GM19025 (cell line): ENCODE measurements around the gene SH3GL3.

Experiments
- ATAC-seq: cut with Tn5 transposase; IDR thresholded peaks from one replicate; pipeline ENCODE4 v1.9.1; 2021; ENCODE audit warnings: mild to moderate bottlenecking, low read depth, moderate library complexity; ENCODE audit not compliant: unreplicated experiment

Gene SH3GL3

DNA sequence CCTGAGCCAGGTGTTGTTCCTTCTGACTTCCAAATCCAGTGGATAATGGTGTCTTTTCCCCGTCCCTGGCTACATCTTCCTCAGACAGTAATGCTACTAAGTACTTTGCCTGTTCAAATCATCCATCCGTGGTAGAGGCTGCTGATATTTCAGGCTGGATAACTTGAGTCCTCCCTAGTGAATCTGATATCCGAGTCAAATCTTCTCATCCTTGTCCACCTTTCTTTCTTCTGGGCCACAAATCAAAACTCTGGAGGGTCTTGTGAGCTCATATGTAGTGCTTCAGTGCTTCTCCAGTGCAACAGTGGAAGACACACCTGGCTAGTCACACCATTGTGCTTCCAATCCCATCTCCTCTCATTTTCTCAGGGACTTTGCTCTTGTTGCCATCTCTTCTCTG lies 11.2 kb downstream of the SH3GL3 start:
- ATAC-seq, result no peak

DNA sequence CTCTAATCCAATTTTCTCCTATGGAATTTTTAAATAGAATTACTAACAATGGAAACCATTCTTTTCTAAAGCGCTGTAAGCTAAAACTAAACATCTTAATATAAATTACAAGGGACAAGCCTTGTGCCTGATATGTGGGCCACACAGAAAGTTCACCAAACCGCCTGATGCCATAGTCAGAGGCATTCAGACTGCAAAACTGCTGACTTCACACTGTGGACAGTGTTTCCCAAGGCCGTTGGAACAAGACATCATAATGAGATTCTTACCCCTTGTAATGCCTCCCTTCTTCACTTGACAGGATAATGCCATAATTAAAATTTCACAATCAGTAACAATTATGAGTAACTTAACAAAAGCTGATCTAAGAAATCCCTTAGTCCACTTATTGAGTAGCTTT lies 14.9 kb downstream of the SH3GL3 start:
- no peak for ATAC-seq

DNA sequence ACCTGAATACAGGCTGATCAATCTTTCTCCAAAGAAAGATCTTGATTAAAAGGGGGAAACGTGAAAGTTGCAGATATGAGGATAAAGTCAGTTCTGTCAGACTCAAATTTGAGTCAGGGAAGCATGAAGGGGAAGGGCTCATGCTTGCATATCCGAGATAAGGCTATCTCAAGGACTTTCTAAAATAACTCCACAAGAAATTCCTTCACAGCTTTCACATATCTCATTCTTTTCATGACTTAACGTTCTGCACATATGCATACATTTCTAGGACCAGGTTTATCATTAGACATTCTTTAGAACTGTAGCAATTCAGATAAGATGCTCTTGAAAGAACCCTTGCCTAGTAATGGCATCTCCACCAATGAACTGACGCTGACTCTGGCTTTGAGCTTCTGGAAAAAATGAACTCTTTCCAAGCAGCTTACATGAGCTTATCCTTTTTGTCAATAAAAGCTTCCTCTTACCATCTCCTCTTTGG lies 15.9 kb downstream of the SH3GL3 start:
- ATAC-seq, result no peak

DNA sequence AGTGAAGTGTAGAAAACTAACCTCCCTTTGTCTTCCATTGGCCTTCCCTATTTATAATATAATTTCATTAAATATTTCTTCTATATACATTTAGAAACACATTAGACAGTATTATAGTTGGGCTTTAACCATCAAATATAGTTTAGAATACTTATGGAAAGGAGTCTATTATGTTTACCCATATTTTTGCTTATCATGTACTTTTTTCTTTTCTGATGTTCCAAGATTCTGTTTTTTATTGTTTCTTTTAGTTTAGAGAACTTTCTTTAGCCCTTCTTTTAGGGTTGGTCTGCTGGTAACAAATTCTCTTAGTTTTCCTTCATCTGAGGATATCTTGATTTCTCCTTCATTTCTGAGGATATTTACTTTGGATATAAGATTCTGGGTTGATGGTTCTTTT lies 23.7 kb downstream of the SH3GL3 start:
- ATAC-seq, result no peak

DNA sequence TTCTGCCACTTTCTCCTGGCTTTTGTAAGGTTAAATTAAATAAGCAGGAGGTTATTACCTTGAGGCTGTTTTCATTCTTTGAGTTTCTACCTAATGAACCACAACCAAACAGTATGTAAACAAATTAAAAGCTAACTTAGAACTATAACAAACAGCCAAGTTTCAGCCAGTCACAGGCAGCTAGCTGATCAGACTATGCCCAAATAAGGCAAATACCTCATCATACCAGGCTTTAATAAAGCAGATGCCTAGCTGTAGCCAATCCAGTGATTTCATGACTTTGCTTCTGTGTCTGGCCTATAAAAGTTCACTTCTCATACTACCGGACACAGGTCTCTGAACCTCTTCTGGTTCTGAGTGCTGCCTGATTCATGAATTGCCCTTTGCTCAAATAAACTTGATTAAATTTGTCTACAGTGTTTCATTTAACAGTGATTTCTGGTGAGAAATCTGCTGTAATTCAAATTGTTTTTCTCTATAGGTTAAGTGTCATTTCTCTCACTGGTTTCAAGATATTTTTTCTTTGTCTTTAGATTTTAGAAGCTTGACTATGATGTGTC lies 24.2 kb downstream of the SH3GL3 start:
- ATAC-seq, result no peak

DNA sequence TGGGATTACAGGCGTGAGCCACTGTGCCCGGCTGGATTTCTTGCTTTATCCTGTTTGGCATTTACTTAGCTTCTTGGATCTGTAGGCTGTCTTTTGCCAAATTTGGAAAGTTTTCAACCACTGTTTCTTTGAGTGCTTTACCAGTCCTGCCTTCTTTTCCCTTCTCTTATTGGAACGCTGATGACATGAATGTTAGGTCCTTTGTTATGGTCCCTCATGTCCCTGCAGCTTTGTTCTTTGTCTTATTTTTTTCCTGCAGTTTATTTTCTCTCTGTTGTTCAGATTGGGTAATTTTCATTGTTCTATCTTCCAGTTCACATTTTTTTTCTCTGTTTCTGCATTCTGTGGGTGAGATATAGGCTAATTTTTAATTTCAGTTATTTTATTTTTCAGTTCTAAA lies 25.0 kb downstream of the SH3GL3 start:
- ATAC-seq, result no peak

DNA sequence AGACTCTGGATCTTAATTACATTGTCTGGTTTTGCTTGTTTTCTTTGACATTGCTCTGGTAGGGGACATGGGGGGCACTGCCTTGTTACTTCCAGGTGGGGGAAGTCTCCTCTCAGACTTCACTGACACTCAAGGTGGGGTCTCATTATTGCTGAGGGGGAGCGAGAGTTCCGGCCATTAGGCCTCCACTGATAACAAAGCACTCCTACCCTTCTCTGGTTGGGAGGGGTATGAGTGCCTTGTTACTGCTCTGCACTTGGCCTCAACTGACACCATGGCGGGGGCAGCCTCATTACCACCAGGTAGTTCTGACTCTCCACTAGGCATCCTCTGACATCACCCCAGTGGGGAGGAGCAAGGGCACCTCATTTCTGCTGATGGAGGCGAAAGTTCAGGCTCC lies 25.7 kb downstream of the SH3GL3 start:
- ATAC-seq, result no peak

DNA sequence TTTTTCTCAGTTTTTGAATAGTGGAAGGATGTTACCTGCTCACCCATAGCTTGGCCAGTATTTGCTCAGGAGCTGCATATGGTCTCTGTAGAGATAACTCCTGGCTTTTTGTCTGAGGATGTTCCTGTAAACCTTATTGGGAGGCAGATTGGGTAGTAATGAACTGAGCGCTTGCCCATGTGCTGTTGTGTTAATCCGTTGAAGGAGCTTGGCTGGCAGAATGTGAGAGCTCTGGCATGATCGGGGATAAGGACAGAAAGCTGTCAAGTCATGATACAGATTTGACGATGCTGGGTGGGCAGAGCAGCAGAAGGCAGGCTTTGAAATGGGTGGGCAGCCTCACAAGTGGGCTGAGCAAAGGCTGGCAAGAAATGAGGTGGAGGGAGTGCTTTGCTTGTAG lies 27.4 kb downstream of the SH3GL3 start:
- ATAC-seq, result no peak

DNA sequence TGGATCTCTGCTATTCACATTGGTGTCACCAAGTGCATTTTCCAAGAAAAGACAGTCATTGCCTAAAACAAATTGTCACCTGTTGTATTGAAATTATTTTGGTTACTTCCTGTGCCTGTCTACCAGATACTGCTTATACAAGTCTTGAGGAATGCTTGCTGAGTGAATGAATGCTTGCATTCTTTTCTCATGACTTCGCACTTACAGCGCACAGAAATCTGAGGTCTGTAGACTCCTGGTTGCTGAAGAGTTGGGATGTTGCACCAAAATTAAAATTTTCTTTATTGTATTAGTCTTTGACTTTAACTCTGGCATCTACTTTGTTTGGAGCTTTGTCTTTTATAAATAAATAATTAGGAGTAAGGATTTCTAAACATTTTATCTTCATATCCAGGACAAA lies 28.4 kb downstream of the SH3GL3 start:
- ATAC-seq, result no peak

DNA sequence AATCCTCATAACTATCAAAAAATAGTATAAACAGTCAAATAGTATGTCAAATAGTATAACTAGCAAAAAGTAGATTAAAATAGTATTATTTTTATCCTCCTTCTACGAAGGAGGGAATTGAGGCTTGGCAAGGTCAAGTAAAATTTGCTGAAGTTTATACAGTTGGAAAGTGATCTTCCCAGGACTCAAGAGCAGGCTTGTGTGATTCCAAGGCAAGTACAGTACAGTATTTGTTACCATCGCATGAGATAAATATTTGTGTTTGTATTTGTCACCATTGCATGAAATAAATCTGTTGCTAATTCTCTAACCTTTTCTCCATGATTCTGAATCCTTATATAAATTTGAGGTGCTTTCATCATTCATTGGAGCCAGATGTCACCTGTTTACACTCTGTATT lies 28.9 kb downstream of the SH3GL3 start:
- ATAC-seq, result no peak

DNA sequence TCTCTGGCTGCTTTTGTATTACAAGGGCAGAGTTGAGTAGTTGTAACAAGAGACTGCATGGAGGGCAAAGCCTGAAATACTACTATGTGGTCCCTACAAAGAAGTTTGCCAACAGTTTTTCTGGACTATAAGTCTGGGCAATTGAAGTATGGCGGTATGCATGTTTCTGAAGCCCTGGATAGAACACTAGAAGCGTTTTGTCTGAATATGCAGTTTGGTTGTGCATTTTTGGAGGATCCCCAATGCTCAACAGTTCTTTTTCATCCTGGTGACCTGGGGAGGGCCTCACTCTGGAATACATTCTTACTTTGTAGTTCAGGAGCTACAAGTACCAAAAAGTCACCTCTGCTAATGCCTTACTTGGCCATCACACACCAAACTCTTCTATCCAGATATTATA lies 29.6 kb downstream of the SH3GL3 start:
- ATAC-seq, result no peak

DNA sequence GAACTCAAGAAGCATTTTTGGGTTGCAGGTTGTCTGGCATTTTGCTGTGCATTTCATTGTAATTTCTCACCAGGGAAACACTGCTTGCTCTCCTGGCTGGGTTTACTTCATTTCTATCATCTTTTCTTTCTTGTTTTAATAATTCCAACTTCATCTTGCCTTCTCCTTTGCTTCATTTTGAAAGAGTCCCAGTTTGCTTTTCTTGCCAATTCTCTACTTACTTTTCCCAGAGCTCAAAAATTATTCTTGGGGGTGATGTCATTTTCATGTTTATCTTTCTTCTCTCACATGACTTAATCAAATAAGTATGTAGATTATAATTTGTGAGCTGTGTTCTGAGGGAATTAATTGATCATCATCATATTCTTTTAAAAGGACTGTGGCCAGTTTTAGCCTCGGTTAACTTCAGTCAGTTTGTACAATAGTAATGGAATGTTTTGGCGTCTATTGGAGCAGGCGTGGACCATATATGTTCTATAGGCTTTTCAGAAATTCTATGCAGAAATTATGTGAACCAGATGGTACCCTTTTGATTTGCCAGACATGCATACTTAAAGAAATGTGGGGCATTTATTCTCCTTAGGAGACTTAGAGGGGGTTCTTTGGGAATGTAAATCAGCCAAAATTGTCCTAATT lies 30.1 kb downstream of the SH3GL3 start:
- ATAC-seq, result no peak

DNA sequence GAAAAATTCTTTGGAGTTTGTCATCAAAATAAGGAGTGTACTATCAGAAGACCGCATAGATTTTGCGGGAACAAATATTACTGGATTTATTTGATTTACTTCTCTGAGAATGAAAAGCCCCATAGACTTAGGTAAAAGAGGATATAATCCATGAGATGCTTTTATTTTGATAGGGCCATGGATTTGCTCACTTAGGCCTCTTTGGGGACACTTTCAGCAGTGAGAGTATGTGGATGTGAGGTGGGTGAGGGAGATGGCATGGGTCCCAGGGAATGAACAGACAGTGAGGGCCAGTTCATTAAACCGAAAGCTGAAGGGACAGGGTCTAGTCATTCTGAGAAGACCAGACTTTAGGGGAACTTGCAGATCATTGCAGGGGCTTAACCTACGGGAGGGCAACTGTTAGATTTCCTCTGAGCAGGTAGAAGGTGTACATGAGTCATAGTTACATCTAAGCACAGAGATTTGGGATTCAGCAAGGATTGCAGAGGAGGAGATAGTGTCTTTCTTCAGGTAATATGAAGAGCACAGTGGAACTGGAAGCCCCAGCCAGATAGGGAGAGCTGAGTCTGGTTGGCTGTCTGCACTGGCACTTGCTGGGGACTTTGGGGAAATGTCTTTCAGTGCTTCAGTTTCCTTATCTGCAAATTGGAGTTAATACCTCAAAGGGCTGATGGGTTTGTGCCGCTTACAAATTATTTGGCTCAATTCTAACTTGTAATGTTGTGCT lies 30.8 kb downstream of the SH3GL3 start:
- ATAC-seq, result no peak

DNA sequence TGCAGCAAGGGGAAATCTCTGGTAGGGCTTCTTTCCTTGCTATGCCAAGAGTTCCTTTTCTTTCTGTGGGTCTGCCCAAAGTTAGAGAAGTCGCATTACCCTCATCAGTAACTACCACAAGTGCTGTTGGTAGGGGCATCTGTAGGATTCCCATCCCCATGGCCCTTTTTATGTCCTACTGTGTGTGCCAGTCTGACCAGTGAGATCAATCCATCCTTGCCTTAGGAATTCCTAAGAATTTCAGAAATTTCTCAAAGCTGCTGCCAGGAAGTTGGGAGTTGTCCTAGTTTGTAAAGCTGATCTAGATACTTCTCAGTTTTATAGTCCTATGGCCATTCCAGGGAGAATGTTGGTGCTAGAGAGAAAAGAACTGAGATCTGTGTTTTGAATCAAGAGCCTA lies 36.5 kb downstream of the SH3GL3 start:
- no peak for ATAC-seq

DNA sequence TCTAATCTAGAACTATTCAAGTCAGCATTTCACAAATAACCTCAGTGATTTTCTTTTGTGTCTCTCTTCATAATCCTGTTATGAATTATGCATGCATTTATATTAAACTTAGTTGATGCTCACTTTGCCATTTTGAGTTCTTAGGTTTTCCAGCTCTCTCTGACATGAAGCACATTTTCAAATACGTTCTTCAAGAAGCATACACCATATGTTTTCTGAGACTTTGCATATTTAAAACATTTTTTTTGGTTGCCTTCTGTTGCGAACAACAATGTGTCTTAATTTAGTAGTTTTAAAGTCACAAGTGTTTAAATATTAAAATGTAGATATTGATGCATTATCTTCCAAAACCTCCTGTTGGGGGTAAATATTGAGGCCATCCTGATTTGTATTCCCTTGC lies 37.5 kb downstream of the SH3GL3 start:
- no peak for ATAC-seq

DNA sequence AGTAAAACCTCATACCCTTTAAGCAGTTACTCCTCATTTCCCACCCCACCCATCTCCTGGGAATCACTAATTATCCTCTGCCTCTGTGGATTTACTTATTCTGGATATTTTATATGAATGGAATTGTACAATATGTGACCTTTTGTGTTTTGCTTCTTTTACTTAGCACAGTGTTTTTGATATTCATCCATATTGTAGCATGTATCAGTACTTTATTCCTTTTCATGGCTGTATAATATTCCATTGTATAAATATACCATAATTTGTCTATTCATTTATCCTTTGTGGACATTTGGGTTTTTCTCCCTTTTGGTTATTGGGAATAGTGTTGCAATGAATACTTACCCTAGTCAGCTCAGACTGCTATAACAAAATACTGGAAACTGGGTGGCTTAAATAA lies 39.2 kb downstream of the SH3GL3 start:
- no peak for ATAC-seq

DNA sequence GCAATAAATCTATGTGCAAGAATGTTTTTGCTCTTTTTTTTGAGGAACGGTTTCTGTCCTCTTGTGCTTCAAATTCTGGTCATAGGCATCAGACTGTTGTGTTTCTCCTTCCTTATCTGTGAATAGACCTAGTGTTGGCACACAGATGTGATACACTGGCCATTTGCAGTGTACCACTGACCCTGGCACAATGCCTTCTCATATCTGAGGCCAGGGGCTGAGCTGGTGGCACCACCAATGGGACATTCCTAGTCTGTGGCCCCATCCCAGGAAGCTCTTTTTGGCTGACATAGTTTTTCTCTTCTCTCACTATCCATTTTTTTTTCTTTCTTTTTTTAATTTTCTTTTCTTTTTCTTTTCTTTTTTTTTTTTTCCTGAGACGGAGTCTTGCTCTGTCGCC lies 40.4 kb downstream of the SH3GL3 start:
- ATAC-seq, result no peak

DNA sequence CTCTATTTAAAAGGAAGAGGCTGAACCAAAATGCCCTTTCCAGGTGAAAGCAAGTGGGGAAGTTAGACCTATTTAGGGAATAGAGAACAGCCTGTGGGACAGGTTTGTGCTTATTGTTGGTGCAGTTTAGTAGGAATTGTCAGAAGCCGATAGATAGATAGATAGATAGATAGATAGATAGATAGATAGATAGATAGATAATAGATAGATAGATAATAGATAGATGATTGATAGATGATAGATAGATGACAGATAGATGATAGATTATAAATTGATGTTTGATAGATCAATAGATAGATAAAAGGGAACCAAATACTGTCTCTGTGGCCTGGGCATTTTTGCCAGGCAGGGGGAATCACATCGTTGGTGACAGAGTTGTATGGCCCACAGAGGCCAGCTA lies 42.5 kb downstream of the SH3GL3 start:
- ATAC-seq, result no peak

DNA sequence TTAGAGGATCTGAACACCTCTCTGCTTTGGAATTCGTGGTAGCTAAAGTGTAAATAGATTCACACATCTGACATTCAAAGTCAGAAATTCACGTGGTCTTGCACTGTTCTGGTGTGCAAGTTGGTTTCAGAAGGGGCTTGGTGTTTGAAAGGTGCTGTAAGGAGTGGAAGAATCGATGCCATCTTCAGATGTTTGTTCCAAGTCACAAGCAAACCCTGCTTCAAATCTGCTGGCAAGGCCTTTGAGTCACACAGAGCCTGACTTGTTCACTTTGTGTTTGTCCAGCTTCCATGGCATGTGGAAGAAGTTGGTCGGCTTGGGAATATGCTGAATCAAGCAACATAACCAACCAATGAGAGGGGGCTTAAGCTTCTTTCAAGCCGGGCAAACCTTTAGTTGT lies 44.3 kb downstream of the SH3GL3 start:
- ATAC-seq, result no peak

DNA sequence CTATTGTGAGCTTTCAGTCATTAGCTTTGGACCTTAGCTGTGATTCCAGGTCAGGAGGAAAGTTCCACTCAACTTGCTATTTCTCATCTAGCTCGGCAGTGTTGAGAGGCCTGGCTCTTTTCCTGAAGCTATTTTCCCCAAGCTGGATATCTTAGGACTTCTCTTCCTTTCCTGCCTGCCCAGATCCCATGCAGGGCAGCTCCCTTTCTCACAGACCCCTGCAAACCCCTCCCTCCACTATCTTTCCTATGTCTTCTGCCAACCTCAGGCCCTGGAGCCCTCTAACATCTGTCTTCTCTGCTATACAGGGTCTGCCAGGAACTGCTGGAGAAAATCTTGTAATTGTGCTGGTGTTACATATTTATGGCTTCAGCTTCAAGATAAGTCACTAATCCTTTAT lies 49.6 kb downstream of the SH3GL3 start:
- ATAC-seq, result no peak

DNA sequence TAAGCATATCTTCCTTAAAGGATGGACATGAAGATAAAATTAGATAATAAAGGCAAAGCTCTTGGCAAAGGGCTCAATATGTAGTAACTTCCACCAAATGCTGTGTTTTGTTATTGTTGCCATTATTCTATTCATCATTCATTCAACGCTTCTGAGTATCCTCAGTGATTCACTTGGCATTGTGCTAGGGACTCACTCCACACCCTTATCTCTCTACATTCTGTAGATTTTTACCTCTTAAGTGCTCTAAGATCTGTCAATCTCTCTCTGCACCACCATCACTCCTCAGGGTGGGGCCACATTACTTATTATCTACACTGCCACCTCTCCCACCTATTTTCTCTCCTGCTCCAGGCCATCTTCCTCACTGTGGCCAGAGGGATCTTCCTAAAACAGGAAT lies 51.2 kb downstream of the SH3GL3 start:
- ATAC-seq, result no peak

DNA sequence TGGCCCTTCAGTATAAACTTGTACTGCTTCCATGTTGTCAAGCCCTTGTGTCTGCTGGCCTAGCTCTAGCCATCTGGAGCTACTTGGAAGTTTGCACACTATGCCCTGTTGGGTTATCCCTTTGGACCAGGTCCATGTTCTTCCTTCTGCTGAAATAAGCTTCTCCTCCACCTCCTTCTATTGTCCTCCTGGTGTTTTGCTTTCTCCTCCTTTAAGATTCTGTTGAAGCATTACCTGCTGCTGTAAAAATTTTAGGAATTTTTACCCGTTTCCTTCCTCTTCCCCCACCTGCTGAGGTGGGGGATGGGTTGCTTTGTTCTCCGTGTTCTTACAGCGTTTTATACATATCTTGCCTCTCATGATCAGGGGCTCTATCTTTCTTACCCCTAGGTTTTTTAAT lies 51.7 kb downstream of the SH3GL3 start:
- ATAC-seq, result no peak
